ENCODE data around the gene PDE6A. TPM values are rescaled to one million over a fixed set of nuclear protein-coding genes. Genes with fewer than 3 reads are reported as not detected.

PDE6A gene
- total RNA-seq, 1 experiment from 2014 or later, result 0.42 TPM

GRCh38 chr5:149988126-149988525 lies 43.5 kb upstream of the PDE6A start:
- intact Hi-C loops (cut with micrococcal nuclease), result no loop called here
- H3K36me3 Mint-ChIP-seq (ENCODE audit: insufficient read depth, unreplicated experiment), result peaks cover 45% of the 10 kb centered on the region
- ChIA-PET POLR2A (interaction anchor here (0.7 kb wide), 1 partner anchor 11 kb away, joined by 3 read pairs; no protein-coding TSS in a partner anchor), CTCF (interaction anchor here (1.0 to 3.6 kb wide), 3 partner anchors 21 to 153 kb away, joined by 3 to 20 read pairs (median 4); no protein-coding TSS in a partner anchor)
- no peaks in the 10 kb centered on the region for H3K9me3 Mint-ChIP-seq (ENCODE audit: unreplicated experiment)
- no peaks in the 10 kb centered on the region for H3K27me3 Mint-ChIP-seq (ENCODE audit: insufficient read depth, unreplicated experiment)
- H3K4me1 Mint-ChIP-seq (ENCODE audit: insufficient read depth, unreplicated experiment), result peaks cover 10% of the 10 kb centered on the region
- no peak overlapping the region for H3K27ac Mint-ChIP-seq (ENCODE audit: low read depth, unreplicated experiment)
- H3K4me3 Mint-ChIP-seq (ENCODE audit: unreplicated experiment), result no peak overlapping the region
- TF ChIP-seq, protein P1, sequence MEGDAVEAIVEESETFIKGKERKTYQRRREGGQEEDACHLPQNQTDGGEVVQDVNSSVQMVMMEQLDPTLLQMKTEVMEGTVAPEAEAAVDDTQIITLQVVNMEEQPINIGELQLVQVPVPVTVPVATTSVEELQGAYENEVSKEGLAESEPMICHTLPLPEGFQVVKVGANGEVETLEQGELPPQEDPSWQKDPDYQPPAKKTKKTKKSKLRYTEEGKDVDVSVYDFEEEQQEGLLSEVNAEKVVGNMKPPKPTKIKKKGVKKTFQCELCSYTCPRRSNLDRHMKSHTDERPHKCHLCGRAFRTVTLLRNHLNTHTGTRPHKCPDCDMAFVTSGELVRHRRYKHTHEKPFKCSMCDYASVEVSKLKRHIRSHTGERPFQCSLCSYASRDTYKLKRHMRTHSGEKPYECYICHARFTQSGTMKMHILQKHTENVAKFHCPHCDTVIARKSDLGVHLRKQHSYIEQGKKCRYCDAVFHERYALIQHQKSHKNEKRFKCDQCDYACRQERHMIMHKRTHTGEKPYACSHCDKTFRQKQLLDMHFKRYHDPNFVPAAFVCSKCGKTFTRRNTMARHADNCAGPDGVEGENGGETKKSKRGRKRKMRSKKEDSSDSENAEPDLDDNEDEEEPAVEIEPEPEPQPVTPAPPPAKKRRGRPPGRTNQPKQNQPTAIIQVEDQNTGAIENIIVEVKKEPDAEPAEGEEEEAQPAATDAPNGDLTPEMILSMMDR (IDR thresholded peaks at IDR 0.05; ENCODE audit: unreplicated experiment), result no peak
- no TSS peak for BruUV-seq (replicated peaks)
- DNase-seq (ENCODE audit: unreplicated experiment), result peak; percentile 59

GRCh38 chr5:149982505-149982904 lies 37.9 kb upstream of the PDE6A start:
- TF ChIP-seq, protein P1 (IDR thresholded peaks at IDR 0.05; ENCODE audit: unreplicated experiment), result no peak
- BruUV-seq (replicated peaks), result no TSS peak
- POLR2A ChIA-PET, result interaction anchor here (0.8 to 1.1 kb wide), 5 partner anchors 10 to 146 kb away, joined by 3 to 4 read pairs (median 4); partner anchors contain the start of genes HMGXB3 and TIGD6

GRCh38 chr5:149981206-149981605 lies 36.6 kb upstream of the PDE6A start:
- TF ChIP-seq, protein P1 (IDR thresholded peaks at IDR 0.05; ENCODE audit: unreplicated experiment), result no peak
- DNase-seq (ENCODE audit: unreplicated experiment), result no peak
- Mint-ChIP-seq H3K4me1 (ENCODE audit: insufficient read depth, unreplicated experiment) (peaks cover 9% of the 10 kb centered on the region), H3K27ac (ENCODE audit: low read depth, unreplicated experiment) (no peak overlapping the region), H3K27me3 (ENCODE audit: insufficient read depth, unreplicated experiment) (no peaks in the 10 kb centered on the region), H3K4me3 (ENCODE audit: unreplicated experiment) (no peak overlapping the region), H3K36me3 (ENCODE audit: insufficient read depth, unreplicated experiment) (peaks cover 97% of the 10 kb centered on the region), H3K9me3 (ENCODE audit: unreplicated experiment) (no peaks in the 10 kb centered on the region)
- ChIA-PET CTCF (interaction anchor here (1.2 to 4.6 kb wide), 8 partner anchors 10 to 147 kb away, joined by 3 to 33 read pairs (median 6); no protein-coding TSS in a partner anchor), POLR2A (interaction anchor here (0.7 to 1.7 kb wide), 4 partner anchors 16 to 337 kb away, joined by 3 to 4 read pairs (median 3); no protein-coding TSS in a partner anchor)
- intact Hi-C loops (cut with micrococcal nuclease), result no loop called here
- BruUV-seq (replicated peaks), result no TSS peak

More at GRCh38 chr5:149982505-149982904, 37.9 kb upstream of the PDE6A start:
- CTCF ChIA-PET, result interaction anchor here (0.7 to 4.6 kb wide), 13 partner anchors 8 to 345 kb away, joined by 3 to 33 read pairs (median 6); no protein-coding TSS in a partner anchor
- H3K36me3 Mint-ChIP-seq (ENCODE audit: insufficient read depth, unreplicated experiment), result peaks cover 84% of the 10 kb centered on the region
- no peaks in the 10 kb centered on the region for H3K27me3 Mint-ChIP-seq (ENCODE audit: insufficient read depth, unreplicated experiment)
- no peak for DNase-seq (ENCODE audit: unreplicated experiment)
- intact Hi-C loops (cut with micrococcal nuclease), result no loop called here
- H3K4me3 Mint-ChIP-seq (ENCODE audit: unreplicated experiment), result no peak overlapping the region
- no peak overlapping the region for H3K27ac Mint-ChIP-seq (ENCODE audit: low read depth, unreplicated experiment)
- no peaks in the 10 kb centered on the region for H3K9me3 Mint-ChIP-seq (ENCODE audit: unreplicated experiment)
- H3K4me1 Mint-ChIP-seq (ENCODE audit: insufficient read depth, unreplicated experiment), result no peaks in the 10 kb centered on the region

DNA sequence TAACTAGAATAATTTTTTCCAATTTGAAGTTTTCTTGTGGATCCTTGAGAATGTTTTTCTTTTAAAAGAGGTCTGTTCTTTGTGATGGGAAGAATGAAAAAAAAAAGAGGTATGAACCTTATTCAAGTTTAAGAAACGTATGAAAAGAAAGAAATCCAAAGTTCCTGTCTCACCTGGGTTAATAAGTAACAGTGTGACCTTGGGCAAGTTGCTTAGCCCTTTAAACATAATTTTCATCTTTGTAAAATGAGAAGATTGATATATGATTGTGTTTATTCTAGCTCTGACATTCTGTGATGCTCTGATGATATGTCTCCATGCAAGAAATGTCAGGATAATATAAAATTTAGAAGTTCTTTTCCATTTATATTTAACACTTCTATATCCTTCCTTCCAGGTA lies 35.3 kb upstream of the PDE6A start:
- no TSS peak for BruUV-seq (replicated peaks)
- Mint-ChIP-seq H3K4me1 (ENCODE audit: insufficient read depth, unreplicated experiment) (peaks cover 22% of the 10 kb centered on the region), H3K27ac (ENCODE audit: low read depth, unreplicated experiment) (no peak overlapping the region), H3K27me3 (ENCODE audit: insufficient read depth, unreplicated experiment) (no peaks in the 10 kb centered on the region), H3K9me3 (ENCODE audit: unreplicated experiment) (no peaks in the 10 kb centered on the region), H3K36me3 (ENCODE audit: insufficient read depth, unreplicated experiment) (peaks cover 100% of the 10 kb centered on the region), H3K4me3 (ENCODE audit: unreplicated experiment) (no peak overlapping the region)
- ChIA-PET POLR2A (interaction anchor here (0.6 to 1.6 kb wide), 6 partner anchors 10 to 657 kb away, joined by 3 to 4 read pairs (median 3); no protein-coding TSS in a partner anchor), CTCF (interaction anchor here (0.5 to 4.6 kb wide), 7 partner anchors 11 to 351 kb away, joined by 3 to 33 read pairs (median 4); no protein-coding TSS in a partner anchor)
- TF ChIP-seq, protein P1 (IDR thresholded peaks at IDR 0.05; ENCODE audit: unreplicated experiment), result no peak
- intact Hi-C loops (cut with micrococcal nuclease), result no loop called here
- no peak for DNase-seq (ENCODE audit: unreplicated experiment)

Data from MCF 10A (cell line).